Glutamatergic neuron (in vitro differentiated cells): Measurements from ENCODE around the gene MACROD2. TPM values are rescaled to one million over a fixed set of nuclear protein-coding genes. Genes with fewer than 3 reads are reported as not detected.

ENCODE experiments used
- DNase-seq: peaks from one replicate; pipeline ENCODE4 v3.0.0; 2022
- H3K27ac Mint-ChIP-seq: one replicate; pipeline ENCODE4 v1.8.0; 2020; ENCODE audit warnings: mild to moderate bottlenecking, mixed read lengths, inconsistent platforms; ENCODE audit not compliant: unreplicated experiment
- H3K27me3 Mint-ChIP-seq: one replicate; pipeline ENCODE4 v1.8.0; 2020; ENCODE audit warnings: mild to moderate bottlenecking, moderate library complexity, mixed read lengths, inconsistent platforms; ENCODE audit not compliant: unreplicated experiment
- H3K36me3 Mint-ChIP-seq: one replicate; pipeline ENCODE4 v1.8.0; 2020; ENCODE audit warnings: mild to moderate bottlenecking, mixed read lengths, inconsistent platforms; ENCODE audit not compliant: unreplicated experiment
- H3K4me1 Mint-ChIP-seq: one replicate; pipeline ENCODE4 v1.8.0; 2020; ENCODE audit warnings: mild to moderate bottlenecking, low read depth, mixed read lengths, inconsistent platforms; ENCODE audit not compliant: unreplicated experiment
- H3K4me3 Mint-ChIP-seq: one replicate; pipeline ENCODE4 v1.8.0; 2020; ENCODE audit warnings: mild to moderate bottlenecking, mixed read lengths, inconsistent platforms; ENCODE audit not compliant: unreplicated experiment
- H3K9me3 Mint-ChIP-seq: one replicate; pipeline ENCODE4 v1.8.0; 2020; ENCODE audit warnings: mild to moderate bottlenecking, moderate library complexity, mixed read lengths, inconsistent platforms; ENCODE audit not compliant: unreplicated experiment
- CTCF ChIP-seq: fragments of 200-600 bp; sonication (generic); IDR thresholded peaks from one replicate; pipeline ENCODE4 v1.5.0; 2021; ENCODE audit not compliant: partially characterized antibody, unreplicated experiment
- total RNA-seq: library from RNA; stranded (reverse); fragmentation: NEBNext Ultra II Directional; extraction: Animal tissue kit (Norgen Biotek cat#: 25700); gene quantifications from one replicate; pipeline ENCODE4 v1.2.1, GENCODE V29; 2021; ENCODE audit not compliant: unreplicated experiment

The MACROD2 gene
- total RNA-seq, 1 donor from 2014 or later: 8.7 TPM

- DNase-seq: no peak
- no peaks in the 10 kb centered on the region for H3K36me3 Mint-ChIP-seq
- TF ChIP-seq CTCF: no peak
- H3K27ac Mint-ChIP-seq: no peak overlapping the region
- no peaks in the 10 kb centered on the region for H3K27me3 Mint-ChIP-seq
- peaks cover 4% of the 10 kb centered on the region for H3K4me1 Mint-ChIP-seq
- H3K9me3 Mint-ChIP-seq: no peaks in the 10 kb centered on the region
- no peak overlapping the region for H3K4me3 Mint-ChIP-seq
These were observed 530.1 kb downstream of the MACROD2 start for GRCh38 chr20:14525426-14525825.

- TF ChIP-seq CTCF: no peak
- Mint-ChIP-seq H3K27me3 (no peaks in the 10 kb centered on the region), H3K4me3 (no peak overlapping the region), H3K36me3 (no peaks in the 10 kb centered on the region), H3K27ac (no peak overlapping the region), H3K4me1 (peaks cover 2% of the 10 kb centered on the region), H3K9me3 (no peaks in the 10 kb centered on the region)
- no peak for DNase-seq
These were observed 531.6 kb downstream of the MACROD2 start for GRCh38 chr20:14526891-14527290.

- no peak for DNase-seq
- Mint-ChIP-seq H3K4me1 (peaks cover 2% of the 10 kb centered on the region), H3K27ac (no peak overlapping the region), H3K27me3 (no peaks in the 10 kb centered on the region), H3K4me3 (no peak overlapping the region), H3K36me3 (no peaks in the 10 kb centered on the region), H3K9me3 (no peaks in the 10 kb centered on the region)
- TF ChIP-seq CTCF: no peak
These were observed 536.5 kb downstream of the MACROD2 start for GRCh38 chr20:14531786-14532185.

- Mint-ChIP-seq H3K4me3 (no peak overlapping the region), H3K4me1 (no peaks in the 10 kb centered on the region), H3K9me3 (no peaks in the 10 kb centered on the region), H3K27ac (no peak overlapping the region), H3K36me3 (no peaks in the 10 kb centered on the region), H3K27me3 (peaks cover 3% of the 10 kb centered on the region)
- DNase-seq: no peak
- no peak for TF ChIP-seq CTCF
These were observed 541.4 kb downstream of the MACROD2 start for GRCh38 chr20:14536738-14537137.

- H3K4me1 Mint-ChIP-seq: no peaks in the 10 kb centered on the region
- H3K9me3 Mint-ChIP-seq: no peaks in the 10 kb centered on the region
- no peak overlapping the region for H3K4me3 Mint-ChIP-seq
- H3K36me3 Mint-ChIP-seq: no peaks in the 10 kb centered on the region
- no peak overlapping the region for H3K27ac Mint-ChIP-seq
- peaks cover 3% of the 10 kb centered on the region for H3K27me3 Mint-ChIP-seq
- no peak for DNase-seq
- TF ChIP-seq CTCF: no peak
These were observed 543.1 kb downstream of the MACROD2 start for GRCh38 chr20:14538433-14538832.
